ENCODE results near the gene AQR.

Gene AQR

GRCh38 chr15:34969340-34970097 lies at the start of gene AQR:
TSS of gene AQR (minus strand) at chr15:34969742. CDS start at chr15:34969613, 129 bp downstream.
- DNase-seq (ENCODE audit: low spot score in 2 of 2): peak; percentile 67 to 96
- ATAC-seq: peak; percentile 98
- Mint-ChIP-seq H3K4me3 (peak within 1 kb of the TSS; percentile 100), H3K4me1 (peaks cover 47% of the 10 kb centered on the region), H3K9me3 (no peaks in the 10 kb centered on the region), H3K36me3 (peaks cover 39% of the 10 kb centered on the region), H3K27ac (peak within 1 kb of the TSS; percentile 98)

GRCh38 chr15:35014241-35014640 lies 44.7 kb upstream of the AQR start:
- Mint-ChIP-seq H3K27ac (no peak overlapping the region), H3K9me3 (no peaks in the 10 kb centered on the region), H3K4me3 (no peak overlapping the region), H3K36me3 (no peaks in the 10 kb centered on the region), H3K4me1 (no peaks in the 10 kb centered on the region)
- no peak for DNase-seq (ENCODE audit: low spot score in 2 of 2)
- ATAC-seq: no peak

- H3K4me3 Mint-ChIP-seq: no peak overlapping the region
- H3K27ac Mint-ChIP-seq: no peak overlapping the region
- DNase-seq (ENCODE audit: low spot score in 2 of 2) (no peak), ATAC-seq (no peak)
- H3K9me3 Mint-ChIP-seq: no peaks in the 10 kb centered on the region
- H3K36me3 Mint-ChIP-seq: no peaks in the 10 kb centered on the region
- H3K4me1 Mint-ChIP-seq: no peaks in the 10 kb centered on the region
These were observed 43.8 kb upstream of the AQR start for GRCh38 chr15:35013370-35013769.

- H3K9me3 Mint-ChIP-seq: no peaks in the 10 kb centered on the region
- ATAC-seq: no peak
- H3K36me3 Mint-ChIP-seq: no peaks in the 10 kb centered on the region
- H3K4me3 Mint-ChIP-seq: no peak overlapping the region
- DNase-seq (ENCODE audit: low spot score in 2 of 2): no peak
- no peak overlapping the region for H3K27ac Mint-ChIP-seq
- no peaks in the 10 kb centered on the region for H3K4me1 Mint-ChIP-seq
These were observed 37.9 kb upstream of the AQR start for GRCh38 chr15:35007397-35007796.

GRCh38 chr15:35005933-35006332 lies 36.4 kb upstream of the AQR start:
- ATAC-seq: peak; percentile 26
- no peak overlapping the region for H3K4me3 Mint-ChIP-seq
- H3K4me1 Mint-ChIP-seq: no peaks in the 10 kb centered on the region
- H3K9me3 Mint-ChIP-seq: no peaks in the 10 kb centered on the region
- no peak for DNase-seq (ENCODE audit: low spot score in 2 of 2)
- H3K27ac Mint-ChIP-seq: no peak overlapping the region
- H3K36me3 Mint-ChIP-seq: no peaks in the 10 kb centered on the region

GRCh38 chr15:35003928-35004327 lies 34.4 kb upstream of the AQR start:
- Mint-ChIP-seq H3K9me3 (no peaks in the 10 kb centered on the region), H3K4me3 (no peak overlapping the region), H3K27ac (no peak overlapping the region), H3K4me1 (no peaks in the 10 kb centered on the region), H3K36me3 (no peaks in the 10 kb centered on the region)
- DNase-seq (ENCODE audit: low spot score in 2 of 2) (no peak), ATAC-seq (no peak)

GRCh38 chr15:35000511-35000910 lies 31.0 kb upstream of the AQR start:
- H3K9me3 Mint-ChIP-seq: no peaks in the 10 kb centered on the region
- ATAC-seq (no peak), DNase-seq (ENCODE audit: low spot score in 2 of 2) (no peak)

GRCh38 chr15:34999906-35000305 lies 30.4 kb upstream of the AQR start:
- no peaks in the 10 kb centered on the region for H3K36me3 Mint-ChIP-seq
- H3K4me3 Mint-ChIP-seq: no peak overlapping the region
- H3K27ac Mint-ChIP-seq: no peak overlapping the region
- ATAC-seq: no peak
- H3K4me1 Mint-ChIP-seq: no peaks in the 10 kb centered on the region
- DNase-seq (ENCODE audit: low spot score in 2 of 2): no peak
- no peaks in the 10 kb centered on the region for H3K9me3 Mint-ChIP-seq

More at GRCh38 chr15:35000511-35000910, 31.0 kb upstream of the AQR start:
- Mint-ChIP-seq H3K4me3 (no peak overlapping the region), H3K36me3 (no peaks in the 10 kb centered on the region), H3K27ac (no peak overlapping the region), H3K4me1 (no peaks in the 10 kb centered on the region)

GRCh38 chr15:34994925-34995324 lies 25.4 kb upstream of the AQR start:
- no peak overlapping the region for H3K27ac Mint-ChIP-seq
- H3K4me1 Mint-ChIP-seq: peaks cover 19% of the 10 kb centered on the region
- H3K36me3 Mint-ChIP-seq: no peaks in the 10 kb centered on the region
- DNase-seq (ENCODE audit: low spot score in 2 of 2): no peak
- no peak overlapping the region for H3K4me3 Mint-ChIP-seq
- no peaks in the 10 kb centered on the region for H3K9me3 Mint-ChIP-seq
- no peak for ATAC-seq

GRCh38 chr15:34993877-34994276 lies 24.3 kb upstream of the AQR start:
- ATAC-seq (peak; percentile 96), DNase-seq (ENCODE audit: low spot score in 2 of 2) (peak; percentile 8 to 63)
- peaks cover 19% of the 10 kb centered on the region for H3K4me1 Mint-ChIP-seq
- H3K36me3 Mint-ChIP-seq: no peaks in the 10 kb centered on the region
- peak overlapping the region; percentile 62 for H3K4me3 Mint-ChIP-seq
- peak overlapping the region; percentile 91 for H3K27ac Mint-ChIP-seq
- no peaks in the 10 kb centered on the region for H3K9me3 Mint-ChIP-seq

GRCh38 chr15:34993412-34993811 lies 23.9 kb upstream of the AQR start:
- DNase-seq (ENCODE audit: low spot score in 2 of 2): peak in 1 of 2 donors; percentile 61
- Mint-ChIP-seq H3K36me3 (peaks cover 4% of the 10 kb centered on the region), H3K4me1 (peaks cover 19% of the 10 kb centered on the region), H3K9me3 (no peaks in the 10 kb centered on the region), H3K27ac (peak overlapping the region; percentile 91), H3K4me3 (peak overlapping the region; percentile 62)
- peak; percentile 86 for ATAC-seq

- H3K4me1 Mint-ChIP-seq: peaks cover 26% of the 10 kb centered on the region
These were observed 18.7 kb upstream of the AQR start, which contains the start of gene ZNF770 for GRCh38 chr15:34988027-34988902. TSS of gene ZNF770 (minus strand) at chr15:34988287. CDS start at chr15:34983434, 4,853 bp downstream.

GRCh38 chr15:34987609-34988026 lies 18.1 kb upstream of the AQR start:
- peak overlapping the region; percentile 95 for H3K4me3 Mint-ChIP-seq
- H3K4me1 Mint-ChIP-seq: peaks cover 20% of the 10 kb centered on the region
- peak in 1 of 2 donors; percentile 50 for DNase-seq (ENCODE audit: low spot score in 2 of 2)

More at GRCh38 chr15:34988027-34988902, 18.7 kb upstream of the AQR start, which contains the start of gene ZNF770:
- peak within 1 kb of the TSS; percentile 99 for H3K27ac Mint-ChIP-seq
- H3K4me3 Mint-ChIP-seq: peak within 1 kb of the TSS; percentile 95
- peaks cover 51% of the 10 kb centered on the region for H3K36me3 Mint-ChIP-seq
- DNase-seq (ENCODE audit: low spot score in 2 of 2): peak; percentile 91 to 96
- ATAC-seq: peak; percentile 92
- H3K9me3 Mint-ChIP-seq: no peaks in the 10 kb centered on the region

GRCh38 chr15:34986771-34987480 lies 17.4 kb upstream of the AQR start:
- no peak for ATAC-seq
- Mint-ChIP-seq H3K4me1 (peaks cover 20% of the 10 kb centered on the region), H3K27ac (peak overlapping the region; percentile 99), H3K36me3 (peaks cover 65% of the 10 kb centered on the region), H3K4me3 (peak overlapping the region; percentile 95), H3K9me3 (no peaks in the 10 kb centered on the region)
- DNase-seq (ENCODE audit: low spot score in 2 of 2): no peak

More at GRCh38 chr15:34987609-34988026, 18.1 kb upstream of the AQR start:
- Mint-ChIP-seq H3K36me3 (peaks cover 58% of the 10 kb centered on the region), H3K9me3 (no peaks in the 10 kb centered on the region), H3K27ac (peak overlapping the region; percentile 99)
- no peak for ATAC-seq

GRCh38 chr15:34986326-34986725 lies 16.8 kb upstream of the AQR start:
- no peak for DNase-seq (ENCODE audit: low spot score in 2 of 2)
- peaks cover 23% of the 10 kb centered on the region for H3K4me1 Mint-ChIP-seq
- no peak for ATAC-seq
- peaks cover 71% of the 10 kb centered on the region for H3K36me3 Mint-ChIP-seq
- peak overlapping the region; percentile 99 for H3K27ac Mint-ChIP-seq
- peak overlapping the region; percentile 95 for H3K4me3 Mint-ChIP-seq
- no peaks in the 10 kb centered on the region for H3K9me3 Mint-ChIP-seq
